Hematopoietic multipotent progenitor cell treated with erythropoietin and hydrocortisone succinate and interleukin-3 and kit ligand, for 8 days (in vitro differentiated cells): ENCODE data around the gene SLC22A1.
A peak's percentile ranks its signal among the peaks of the same experiment; 100 is the strongest.
"Not testable (repeated sequence)": the region's sequence is repeated elsewhere in the genome, so short reads cannot be mapped to it uniquely, and the experiment has no call there.

ENCODE experiments used
- DNase-seq: peaks from one replicate; pipeline ENCODE4 v3.0.0-alpha.2; 2015

Gene SLC22A1

GRCh38 chr6:160095146-160095845 lies 26.3 kb upstream of the SLC22A1 start:
- DNase-seq = no peak

- peak; percentile 99 for DNase-seq
These were observed 20.1 kb upstream of the SLC22A1 start for GRCh38 chr6:160101277-160102205.

- DNase-seq = no peak
These were observed 19.2 kb upstream of the SLC22A1 start for GRCh38 chr6:160102399-160102798.

GRCh38 chr6:160102956-160103824 lies 18.4 kb upstream of the SLC22A1 start:
- peak; percentile 78 for DNase-seq

GRCh38 chr6:160103825-160104100 lies 17.9 kb upstream of the SLC22A1 start:
- DNase-seq = no peak

GRCh38 chr6:160104821-160105517 lies 16.6 kb upstream of the SLC22A1 start:
- DNase-seq = no peak

- no peak for DNase-seq
These were observed 15.6 kb upstream of the SLC22A1 start for GRCh38 chr6:160106010-160106409.

GRCh38 chr6:160106701-160107100 lies 14.9 kb upstream of the SLC22A1 start:
- no peak for DNase-seq

GRCh38 chr6:160108077-160108476 lies 13.5 kb upstream of the SLC22A1 start:
- DNase-seq = no peak

- no peak for DNase-seq
These were observed 11.0 kb upstream of the SLC22A1 start for GRCh38 chr6:160110586-160111123.

- no peak for DNase-seq
These were observed 9.8 kb upstream of the SLC22A1 start for GRCh38 chr6:160111806-160112205.

- DNase-seq = no peak
These were observed 8.9 kb upstream of the SLC22A1 start for GRCh38 chr6:160112628-160113299.

- not testable (repeated sequence) for DNase-seq
These were observed 7.1 kb upstream of the SLC22A1 start for GRCh38 chr6:160114536-160114935.

- DNase-seq = no peak
These were observed 6.2 kb upstream of the SLC22A1 start for GRCh38 chr6:160115421-160115820.

GRCh38 chr6:160116411-160116810 lies 5.2 kb upstream of the SLC22A1 start:
- DNase-seq = no peak

- no peak for DNase-seq
These were observed 4.5 kb upstream of the SLC22A1 start for GRCh38 chr6:160117137-160117536.

GRCh38 chr6:160118620-160119229 lies 2.9 kb upstream of the SLC22A1 start:
- DNase-seq = no peak

- no peak for DNase-seq
These were observed 1.5 kb upstream of the SLC22A1 start for GRCh38 chr6:160120087-160120486.

GRCh38 chr6:160121981-160122380 lies 366 bp downstream of the SLC22A1 start:
- no peak for DNase-seq

- DNase-seq = no peak
These were observed 1.1 kb downstream of the SLC22A1 start for GRCh38 chr6:160122744-160123143.

GRCh38 chr6:160124007-160124406 lies 2.4 kb downstream of the SLC22A1 start:
- DNase-seq = no peak
